Activated naive CD4-positive, alpha-beta T cell treated with anti-CD3 and anti-CD28 coated beads for 36 hours (primary cell): ENCODE measurements around the gene USP53. TPM values are rescaled to one million over a fixed set of nuclear protein-coding genes. Genes with fewer than 3 reads are reported as not detected.

Experiments used
- CTCF ChIA-PET: fragments of 350-600 bp; sonication (Branson Sonifier 250); formaldehyde crosslinking; loops from one replicate; lab custom pipeline; 2021; ENCODE audit warnings: antibody characterized with exemption; lab: Charles Lee
- DNase-seq: peaks from one replicate; pipeline ENCODE4 v3.0.0-alpha.2; 2020
- H3K27ac Mint-ChIP-seq: one replicate; pipeline ENCODE4 v1.8.0; 2021; ENCODE audit warnings: mild to moderate bottlenecking, mixed read lengths
- H3K27me3 Mint-ChIP-seq: one replicate; pipeline ENCODE4 v1.8.0; 2021; ENCODE audit warnings: low read depth, mixed read lengths
- H3K36me3 Mint-ChIP-seq: one replicate; pipeline ENCODE4 v1.8.0; 2021; ENCODE audit warnings: low read depth, mixed read lengths
- H3K4me1 Mint-ChIP-seq: one replicate; pipeline ENCODE4 v1.8.0; 2021; ENCODE audit warnings: low read depth, mixed read lengths
- H3K4me3 Mint-ChIP-seq: one replicate; pipeline ENCODE4 v1.8.0; 2021; ENCODE audit warnings: mild to moderate bottlenecking, moderate library complexity, mixed read lengths
- H3K9me3 Mint-ChIP-seq: one replicate; pipeline ENCODE4 v1.8.0; 2021; ENCODE audit warnings: mixed read lengths
- intact Hi-C: fragments of 100-400 bp; cut with micrococcal nuclease; formaldehyde crosslinking; loops from one replicate; pipeline ENCODE4 v1.15.1; 2023
- total RNA-seq, 2 experiments: library from RNA; stranded (reverse); gene quantifications; one replicate each; pipeline ENCODE4 v1.2.3, GENCODE V29; 2021

USP53 gene
- total RNA-seq, 2 experiments from 2014 or later = 8.6 to 9.3 TPM

- Mint-ChIP-seq H3K9me3 (peaks cover 2% of the 10 kb centered on the region), H3K36me3 (peaks cover 17% of the 10 kb centered on the region), H3K4me3 (no peak overlapping the region), H3K27me3 (no peaks in the 10 kb centered on the region), H3K4me1 (peaks cover 22% of the 10 kb centered on the region), H3K27ac (no peak overlapping the region)
- CTCF ChIA-PET = interaction anchor here (1.9 kb wide), 1 partner anchor 263 kb away, joined by 3 read pairs; no protein-coding TSS in a partner anchor
- no peak for DNase-seq
- intact Hi-C loops = loop anchor here (5.0 kb wide), 1 partner anchor 710 kb away; no protein-coding TSS in a partner anchor
Observed at GRCh38 chr4:119302073-119302832, 89.7 kb downstream of the USP53 start.

- peaks cover 12% of the 10 kb centered on the region for H3K4me1 Mint-ChIP-seq
- peaks cover 9% of the 10 kb centered on the region for H3K36me3 Mint-ChIP-seq
- no peaks in the 10 kb centered on the region for H3K9me3 Mint-ChIP-seq
- no peak for DNase-seq
- H3K27me3 Mint-ChIP-seq = no peaks in the 10 kb centered on the region
- no peak overlapping the region for H3K4me3 Mint-ChIP-seq
- no peak overlapping the region for H3K27ac Mint-ChIP-seq
- intact Hi-C loops = loop anchor here (5.0 kb wide), 1 partner anchor 711 kb away; no protein-coding TSS in a partner anchor
- CTCF ChIA-PET = no interaction called here
Observed at GRCh38 chr4:119303587-119304305, 91.2 kb downstream of the USP53 start.

GRCh38 chr4:119304431-119304830, 91.9 kb downstream of the USP53 start:
- H3K4me3 Mint-ChIP-seq = no peak overlapping the region

GRCh38 chr4:119307606-119308005, 95.1 kb downstream of the USP53 start:
- intact Hi-C loops = no loop called here

More at GRCh38 chr4:119304431-119304830, 91.9 kb downstream of the USP53 start:
- H3K4me1 Mint-ChIP-seq = peaks cover 7% of the 10 kb centered on the region
- no peak for DNase-seq
- no peak overlapping the region for H3K27ac Mint-ChIP-seq
- no peaks in the 10 kb centered on the region for H3K27me3 Mint-ChIP-seq
- intact Hi-C loops = loop anchor here (5.0 kb wide), 1 partner anchor 712 kb away; no protein-coding TSS in a partner anchor
- CTCF ChIA-PET = no interaction called here
- peaks cover 4% of the 10 kb centered on the region for H3K36me3 Mint-ChIP-seq
- no peaks in the 10 kb centered on the region for H3K9me3 Mint-ChIP-seq

GRCh38 chr4:119310826-119311225, 98.3 kb downstream of the USP53 start:
- H3K4me3 Mint-ChIP-seq = no peak overlapping the region
- H3K36me3 Mint-ChIP-seq = no peaks in the 10 kb centered on the region
- CTCF ChIA-PET = interaction anchor here (0.6 to 0.8 kb wide), 2 partner anchors 10 to 273 kb away, joined by 3 read pairs; a partner anchor contains a TSS
- no peak overlapping the region for H3K27ac Mint-ChIP-seq
- intact Hi-C loops = no loop called here
- no peaks in the 10 kb centered on the region for H3K9me3 Mint-ChIP-seq
- no peaks in the 10 kb centered on the region for H3K4me1 Mint-ChIP-seq
- no peaks in the 10 kb centered on the region for H3K27me3 Mint-ChIP-seq
- no peak for DNase-seq

More at GRCh38 chr4:119307606-119308005, 95.1 kb downstream of the USP53 start:
- CTCF ChIA-PET = interaction anchor here (0.8 to 0.9 kb wide), 2 partner anchors 10 to 265 kb away, joined by 3 read pairs; no protein-coding TSS in a partner anchor
- DNase-seq = no peak
- Mint-ChIP-seq H3K4me3 (no peak overlapping the region), H3K4me1 (no peaks in the 10 kb centered on the region), H3K27ac (no peak overlapping the region), H3K36me3 (no peaks in the 10 kb centered on the region), H3K9me3 (no peaks in the 10 kb centered on the region), H3K27me3 (no peaks in the 10 kb centered on the region)

GRCh38 chr4:119313237-119313636, 100.7 kb downstream of the USP53 start:
- H3K36me3 Mint-ChIP-seq = no peaks in the 10 kb centered on the region
- H3K4me3 Mint-ChIP-seq = no peak overlapping the region
- H3K9me3 Mint-ChIP-seq = no peaks in the 10 kb centered on the region
- H3K4me1 Mint-ChIP-seq = no peaks in the 10 kb centered on the region
- intact Hi-C loops = loop anchor here (1.0 kb wide), 1 partner anchor 243 kb away; no protein-coding TSS in a partner anchor
- no peak overlapping the region for H3K27ac Mint-ChIP-seq
- no peak for DNase-seq
- H3K27me3 Mint-ChIP-seq = no peaks in the 10 kb centered on the region
- CTCF ChIA-PET = interaction anchor here (1.0 kb wide), 1 partner anchor 9 kb away, joined by 4 read pairs; the partner anchor contains the start of gene FABP2

GRCh38 chr4:119314356-119314755, 101.8 kb downstream of the USP53 start:
- peak; percentile 43 for DNase-seq
- Mint-ChIP-seq H3K27me3 (no peaks in the 10 kb centered on the region), H3K27ac (no peak overlapping the region), H3K4me3 (no peak overlapping the region), H3K9me3 (no peaks in the 10 kb centered on the region), H3K4me1 (no peaks in the 10 kb centered on the region), H3K36me3 (no peaks in the 10 kb centered on the region)
- CTCF ChIA-PET = interaction anchor here (1.0 kb wide), 1 partner anchor 8 kb away, joined by 4 read pairs; the partner anchor contains the start of gene FABP2
- intact Hi-C loops = loop anchor here (1.0 kb wide), 6 partner anchors 148 to 742 kb away; no protein-coding TSS in a partner anchor

- H3K4me3 Mint-ChIP-seq = no peak overlapping the region
- DNase-seq = no peak
- no peaks in the 10 kb centered on the region for H3K4me1 Mint-ChIP-seq
- no peak overlapping the region for H3K27ac Mint-ChIP-seq
- no peaks in the 10 kb centered on the region for H3K9me3 Mint-ChIP-seq
- CTCF ChIA-PET = interaction anchor here (0.5 to 1.4 kb wide), 2 partner anchors 65 to 312 kb away, joined by 3 to 4 read pairs; no protein-coding TSS in a partner anchor
- intact Hi-C loops = no loop called here
- H3K36me3 Mint-ChIP-seq = no peaks in the 10 kb centered on the region
- H3K27me3 Mint-ChIP-seq = no peaks in the 10 kb centered on the region
Observed at GRCh38 chr4:119315036-119315435, 102.5 kb downstream of the USP53 start.

- H3K27ac Mint-ChIP-seq = no peak overlapping the region
- H3K4me1 Mint-ChIP-seq = no peaks in the 10 kb centered on the region
- intact Hi-C loops = no loop called here
- no peaks in the 10 kb centered on the region for H3K27me3 Mint-ChIP-seq
- CTCF ChIA-PET = interaction anchor here (1.2 kb wide), 1 partner anchor 309 kb away, joined by 3 read pairs; no protein-coding TSS in a partner anchor
- H3K9me3 Mint-ChIP-seq = no peaks in the 10 kb centered on the region
- no peak for DNase-seq
- no peak overlapping the region for H3K4me3 Mint-ChIP-seq
- no peaks in the 10 kb centered on the region for H3K36me3 Mint-ChIP-seq
Observed at GRCh38 chr4:119317990-119318389, 105.5 kb downstream of the USP53 start.

GRCh38 chr4:119321921-119322687, 109.6 kb downstream of the USP53 start, which contains the start of gene FABP2:
FABP2 (minus strand) TSS chr4:119322138; CDS start chr4:119322102, 36 bp downstream.
- no peaks in the 10 kb centered on the region for H3K36me3 Mint-ChIP-seq
- H3K27me3 Mint-ChIP-seq = no peaks in the 10 kb centered on the region
- no peak within 1 kb of the TSS for H3K4me3 Mint-ChIP-seq
- H3K9me3 Mint-ChIP-seq = no peaks in the 10 kb centered on the region
- no peak for DNase-seq
- no peaks in the 10 kb centered on the region for H3K4me1 Mint-ChIP-seq
- CTCF ChIA-PET = interaction anchor here (1.3 kb wide), 1 partner anchor 8 kb away, joined by 4 read pairs; no protein-coding TSS in a partner anchor
- H3K27ac Mint-ChIP-seq = no peak within 1 kb of the TSS
- intact Hi-C loops = no loop called here

GRCh38 chr4:119328695-119329094, 116.2 kb downstream of the USP53 start:
- Mint-ChIP-seq H3K27ac (no peak overlapping the region), H3K36me3 (no peaks in the 10 kb centered on the region), H3K27me3 (no peaks in the 10 kb centered on the region), H3K9me3 (no peaks in the 10 kb centered on the region), H3K4me3 (no peak overlapping the region), H3K4me1 (no peaks in the 10 kb centered on the region)
- CTCF ChIA-PET = interaction anchor here (0.6 kb wide), 1 partner anchor 720 kb away, joined by 3 read pairs; no protein-coding TSS in a partner anchor
- no peak for DNase-seq
- intact Hi-C loops = no loop called here
